ENCODE data around the gene PHLPP1.

Gene PHLPP1

GRCh38 chr18:62812242-62812641 is 96.9 kb downstream of the PHLPP1 start:
- DNase-seq, result no peak

- DNase-seq, result no peak
These were observed 97.5 kb downstream of the PHLPP1 start for GRCh38 chr18:62812876-62813275.

DNA sequence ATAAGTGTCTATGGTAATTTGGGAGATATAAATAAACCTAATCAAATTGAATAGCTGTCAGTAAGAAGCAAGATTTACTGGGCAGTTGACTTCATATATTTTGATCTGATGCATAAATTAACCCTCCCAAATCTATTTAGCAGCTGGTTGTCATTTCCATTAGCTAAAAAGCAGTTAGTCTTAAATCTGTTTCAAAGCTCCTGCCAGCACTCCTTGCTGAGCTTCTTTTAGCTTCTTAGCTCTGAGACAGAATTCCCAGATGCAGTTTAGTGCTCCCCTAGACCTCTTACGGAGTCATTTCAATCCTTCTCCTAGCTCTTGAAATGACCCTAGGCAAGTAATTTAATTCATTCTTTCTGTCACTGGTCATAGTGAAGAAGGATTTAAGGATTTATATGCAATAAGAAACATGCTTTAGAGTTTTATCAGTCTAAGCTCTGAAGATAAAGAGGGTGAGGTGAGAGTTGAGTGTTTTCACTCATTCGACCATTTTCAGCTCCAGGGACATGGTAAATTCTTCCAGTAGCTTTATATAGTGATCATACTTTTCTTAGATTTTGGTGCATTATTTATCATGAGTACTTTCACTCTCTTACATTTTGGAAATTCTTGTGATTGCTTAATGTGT is 98.9 kb downstream of the PHLPP1 start:
- no peak for DNase-seq

DNA sequence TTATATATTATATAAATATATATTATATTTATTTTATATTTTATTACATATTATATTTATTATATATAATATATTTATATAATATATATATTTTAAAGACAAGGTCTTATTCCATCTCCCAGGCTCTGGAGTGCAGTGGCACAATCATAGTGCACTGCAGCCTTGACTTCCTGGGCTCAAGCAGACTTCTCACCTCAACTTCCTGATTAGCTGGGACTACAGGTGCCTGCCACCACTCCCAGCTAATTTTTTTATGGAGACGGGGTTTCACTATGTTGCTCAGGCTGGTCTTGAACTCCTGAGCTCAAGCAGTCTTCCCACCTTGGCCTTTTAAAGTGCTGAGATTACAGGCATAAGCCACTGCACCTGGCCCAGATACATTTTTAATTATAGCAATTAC is 110.0 kb downstream of the PHLPP1 start:
- DNase-seq, result no peak

GRCh38 chr18:62827397-62827796 is 112.1 kb downstream of the PHLPP1 start:
- DNase-seq, result no peak

DNA sequence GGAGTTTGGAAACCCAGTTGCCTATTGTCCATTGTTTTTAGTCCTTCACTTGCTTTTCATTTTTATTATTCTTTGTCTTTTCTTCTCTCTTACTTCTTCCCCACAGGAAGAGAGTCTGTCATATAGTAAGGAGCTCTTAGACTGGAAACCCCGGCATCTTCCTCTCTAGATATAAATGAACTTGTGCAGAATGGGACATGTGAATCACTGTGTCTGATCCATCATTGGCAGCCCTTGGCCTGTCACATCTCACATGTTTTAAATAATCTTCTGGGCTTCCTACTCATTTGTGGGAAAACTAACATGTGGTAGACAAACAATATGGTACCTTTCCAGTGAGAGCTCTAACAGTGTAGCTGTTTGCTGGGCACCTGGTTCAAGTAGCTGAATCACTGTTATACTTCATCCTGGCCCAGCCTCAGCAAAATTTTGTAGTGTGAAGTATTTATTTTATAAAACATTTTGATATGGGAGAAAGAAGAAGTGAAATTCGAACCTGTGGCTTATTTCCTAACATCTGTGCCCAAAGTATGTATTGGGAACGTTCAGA is 112.8 kb downstream of the PHLPP1 start:
- DNase-seq, result no peak

DNA sequence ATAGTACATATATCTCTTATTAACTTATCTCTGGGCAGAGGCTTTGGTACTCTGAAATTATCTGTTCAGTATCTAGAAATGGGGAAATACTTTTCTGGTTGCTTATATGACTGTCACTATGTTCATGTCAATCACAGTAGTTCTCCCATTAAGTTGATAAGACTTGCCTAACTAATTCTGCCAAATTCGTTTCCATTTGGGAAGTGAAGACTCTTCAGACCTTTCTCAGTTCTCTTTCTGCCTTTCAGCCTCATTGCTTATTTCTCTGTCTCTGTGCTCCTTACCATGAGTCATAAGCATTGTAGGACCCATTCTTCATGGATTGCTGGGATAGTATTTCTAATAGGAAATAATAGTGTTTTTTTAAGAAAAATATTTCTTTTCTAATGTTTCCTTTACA is 113.5 kb downstream of the PHLPP1 start:
- DNase-seq, result no peak

DNA sequence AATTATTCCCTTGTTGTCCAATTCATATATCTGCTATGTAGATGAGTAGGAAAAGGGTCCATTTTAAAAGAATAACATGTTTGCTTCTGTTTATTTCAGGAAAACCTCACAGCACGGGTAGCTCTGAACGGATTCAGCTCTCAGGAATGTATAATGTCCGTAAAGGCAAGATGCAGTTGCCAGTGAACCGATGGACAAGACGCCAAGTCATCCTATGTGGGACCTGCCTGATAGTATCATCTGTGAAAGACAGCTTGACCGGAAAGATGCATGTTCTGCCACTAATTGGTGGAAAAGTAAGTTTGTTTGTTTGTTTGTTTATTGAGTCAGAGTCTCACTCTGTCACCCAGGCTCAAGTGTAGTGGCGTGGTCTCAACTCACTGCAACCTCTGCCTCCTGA is 114.6 kb downstream of the PHLPP1 start:
- DNase-seq, result no peak

- no peak for DNase-seq
These were observed 116.9 kb downstream of the PHLPP1 start for GRCh38 chr18:62832282-62832681.

DNA sequence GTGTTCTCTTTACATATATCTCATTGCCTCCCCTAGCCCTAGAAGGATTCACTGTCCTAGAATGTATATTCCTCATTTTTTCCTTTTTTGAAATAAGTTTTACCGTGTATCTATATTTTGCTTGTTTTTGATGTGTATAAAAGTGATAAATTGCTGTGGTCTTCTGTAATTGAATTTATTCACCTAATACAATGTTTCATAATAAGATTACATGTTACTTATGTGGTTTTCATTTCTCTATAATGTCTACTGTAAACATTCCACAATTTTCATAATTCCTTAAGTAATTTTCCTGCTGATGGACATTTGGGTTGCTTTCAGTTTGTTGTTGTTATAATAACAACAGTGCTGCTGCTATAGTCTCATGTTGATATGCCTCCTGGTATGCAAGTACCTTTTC is 118.2 kb downstream of the PHLPP1 start:
- no peak for DNase-seq

GRCh38 chr18:62834715-62835114 is 119.4 kb downstream of the PHLPP1 start:
- no peak for DNase-seq

DNA sequence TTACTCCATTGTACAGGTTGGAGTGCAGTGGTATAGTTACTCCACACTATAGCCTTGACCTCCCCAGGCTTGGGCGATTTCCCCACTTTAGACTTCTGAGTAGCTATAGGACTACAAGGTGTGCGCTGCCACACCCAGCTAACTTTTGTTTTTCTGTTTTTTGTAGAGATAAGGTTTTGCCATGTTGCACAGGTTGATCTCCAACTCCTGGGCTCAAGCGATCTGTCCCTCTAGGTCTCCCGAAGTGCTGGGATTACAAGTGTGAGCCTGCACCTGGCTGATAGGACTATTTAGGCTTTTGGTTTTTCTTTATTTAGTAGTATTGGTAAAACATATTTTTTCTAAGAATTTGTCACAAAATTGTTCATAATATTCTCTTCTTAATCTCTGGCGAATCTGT is 121.7 kb downstream of the PHLPP1 start:
- DNase-seq, result no peak

DNA sequence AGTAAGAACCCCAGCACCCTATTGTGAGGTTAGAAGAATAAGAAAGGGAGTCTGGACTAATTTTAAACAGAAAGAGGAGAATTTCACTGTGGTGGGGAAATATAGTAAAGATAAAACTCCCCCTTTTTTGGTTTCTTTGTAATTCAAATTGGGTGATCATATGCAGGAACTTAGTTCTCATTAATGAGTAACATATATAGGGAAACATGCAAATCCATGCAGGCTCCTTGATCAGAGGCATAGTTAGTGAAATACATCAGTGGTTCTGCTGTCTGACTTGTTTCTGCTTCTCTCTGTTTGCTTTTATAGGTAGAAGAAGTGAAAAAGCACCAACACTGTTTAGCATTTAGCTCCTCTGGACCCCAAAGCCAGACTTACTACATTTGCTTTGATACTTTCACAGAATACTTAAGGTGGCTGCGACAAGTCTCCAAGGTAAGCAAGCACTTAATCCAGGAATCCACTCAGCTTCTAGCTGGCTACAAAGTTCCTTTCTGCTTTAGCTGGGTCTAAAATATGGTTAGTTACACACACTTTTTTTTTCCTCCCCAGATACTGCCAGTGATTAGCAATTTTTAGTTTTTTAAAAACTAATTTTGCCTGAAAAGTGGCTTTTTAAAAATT is 123.2 kb downstream of the PHLPP1 start:
- DNase-seq, result no peak

DNA sequence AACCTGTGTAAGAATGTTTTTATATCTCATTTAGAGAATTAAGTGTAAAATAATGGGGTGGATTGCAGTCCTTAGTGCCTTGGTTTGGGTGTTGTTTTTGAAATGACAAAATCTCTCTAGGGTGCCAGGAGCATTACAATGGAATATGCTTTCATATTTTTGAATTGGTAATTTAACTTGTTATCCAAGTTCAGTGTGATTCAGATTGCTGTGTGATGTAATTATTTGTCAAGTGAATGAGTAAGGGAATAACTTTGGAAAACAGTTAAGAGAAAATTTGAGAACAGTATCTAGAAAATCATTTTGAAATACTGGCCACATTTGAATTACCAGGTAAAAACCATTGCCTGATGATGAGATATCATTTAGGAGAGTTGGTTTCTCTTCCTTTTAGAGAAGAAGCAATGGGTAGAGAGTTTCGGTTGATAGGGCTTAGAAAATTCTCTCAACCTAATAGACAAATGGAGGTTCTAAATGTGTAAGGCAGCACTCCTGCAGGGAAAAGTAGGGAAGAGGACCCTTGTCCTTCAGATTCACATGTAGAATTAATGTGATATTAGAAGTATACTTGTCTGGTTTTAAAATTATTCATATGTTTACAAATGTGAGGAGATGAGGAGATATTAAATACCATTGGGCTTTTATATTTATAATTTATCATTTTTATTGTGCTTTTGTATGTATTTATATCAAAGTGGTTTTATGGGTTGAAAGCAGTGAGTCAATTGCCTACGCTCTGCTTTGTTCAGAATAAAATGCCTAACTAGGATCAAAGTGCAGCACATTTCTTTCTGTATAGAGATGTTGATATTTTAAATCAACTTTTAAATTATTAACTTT is 124.8 kb downstream of the PHLPP1 start:
- no peak for DNase-seq

- no peak for DNase-seq
These were observed 126.1 kb downstream of the PHLPP1 start for GRCh38 chr18:62841405-62841804.

- no peak for DNase-seq
These were observed 127.6 kb downstream of the PHLPP1 start for GRCh38 chr18:62842898-62843297.

- DNase-seq, result no peak
These were observed 129.7 kb downstream of the PHLPP1 start for GRCh38 chr18:62844850-62845643.

GRCh38 chr18:62846313-62846712 is 131.0 kb downstream of the PHLPP1 start:
- no peak for DNase-seq

DNA sequence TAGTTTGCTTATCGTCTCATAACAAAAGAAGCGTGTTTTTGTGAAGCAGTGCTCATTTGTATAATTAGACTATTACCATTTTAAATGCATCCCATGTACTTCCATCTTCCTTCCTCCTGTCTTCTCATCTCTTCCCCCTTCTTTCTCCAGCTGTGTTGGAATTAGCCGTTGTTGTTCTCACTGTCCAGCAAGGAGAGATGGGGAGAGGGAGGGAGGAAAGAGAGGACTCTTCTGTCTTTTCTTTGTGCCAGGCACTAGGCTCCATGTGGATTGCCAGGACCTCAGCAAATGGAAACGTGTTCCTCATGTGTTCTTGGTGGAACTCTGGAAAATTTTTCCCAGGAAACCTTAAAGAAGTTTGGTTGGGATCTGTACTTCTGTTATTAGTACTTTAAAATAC is 131.7 kb downstream of the PHLPP1 start:
- no peak for DNase-seq

- DNase-seq, result no peak
These were observed 133.6 kb downstream of the PHLPP1 start for GRCh38 chr18:62848946-62849345.

GRCh38 chr18:62850619-62851306 is 135.4 kb downstream of the PHLPP1 start:
- DNase-seq, result no peak

GRCh38 chr18:62852851-62853250 is 137.5 kb downstream of the PHLPP1 start:
- no peak for DNase-seq
